Activated CD8-positive, alpha-beta T cell treated with anti-CD3 and anti-CD28 coated beads for 36 hours (primary cell): ENCODE data around the gene VCAN. TPM values are rescaled to one million over a fixed set of nuclear protein-coding genes. Genes with fewer than 3 reads are reported as not detected.

Experiments used
- ATAC-seq: fragments of 200-7000 bp; cut with Tn5 transposase; one replicate; pipeline ENCODE4 v1.10.0; 2021; ENCODE audit warnings: mild to moderate bottlenecking, moderate library complexity
- CTCF ChIA-PET: fragments of 350-600 bp; sonication (Branson Sonifier 250); formaldehyde crosslinking; loops from one replicate; lab custom pipeline; 2021; ENCODE audit warnings: antibody characterized with exemption; lab: Charles Lee
- POLR2A ChIA-PET: fragments of 350-600 bp; sonication (Branson Sonifier 250); formaldehyde crosslinking; loops from one replicate; lab custom pipeline; 2021; ENCODE audit warnings: antibody characterized with exemption; lab: Charles Lee
- DNase-seq: peaks from one replicate; pipeline ENCODE4 v3.0.0-alpha.2; 2020
- H3K27ac Mint-ChIP-seq: one replicate; pipeline ENCODE4 v1.8.0; 2021; ENCODE audit warnings: mild to moderate bottlenecking, mixed read lengths
- H3K27me3 Mint-ChIP-seq: one replicate; pipeline ENCODE4 v1.8.0; 2021; ENCODE audit warnings: mixed read lengths
- H3K36me3 Mint-ChIP-seq: one replicate; pipeline ENCODE4 v1.8.0; 2021; ENCODE audit warnings: low read depth, mixed read lengths
- H3K4me1 Mint-ChIP-seq: one replicate; pipeline ENCODE4 v1.8.0; 2021; ENCODE audit warnings: low read depth, mixed read lengths
- H3K4me3 Mint-ChIP-seq: one replicate; pipeline ENCODE4 v1.8.0; 2021; ENCODE audit warnings: mild to moderate bottlenecking, moderate library complexity, mixed read lengths
- H3K9me3 Mint-ChIP-seq: one replicate; pipeline ENCODE4 v1.8.0; 2021; ENCODE audit warnings: mixed read lengths
- intact Hi-C: fragments of 100-400 bp; cut with micrococcal nuclease; formaldehyde crosslinking; loops from one replicate; pipeline ENCODE4 v1.10.0; 2022
- total RNA-seq, 2 experiments: library from RNA; stranded (reverse); gene quantifications; one replicate each; pipeline ENCODE4 v1.2.3, GENCODE V29; 2021
- TF ChIP-seq, protein P1 (sequence below): fragments of 200-600 bp; IDR thresholded peaks from one replicate; pipeline ENCODE4 v1.8.0; 2022; ENCODE audit warnings: antibody characterized with exemption, mild to moderate bottlenecking

VCAN gene
- total RNA-seq, 2 experiments from 2014 or later, result not detected

DNA sequence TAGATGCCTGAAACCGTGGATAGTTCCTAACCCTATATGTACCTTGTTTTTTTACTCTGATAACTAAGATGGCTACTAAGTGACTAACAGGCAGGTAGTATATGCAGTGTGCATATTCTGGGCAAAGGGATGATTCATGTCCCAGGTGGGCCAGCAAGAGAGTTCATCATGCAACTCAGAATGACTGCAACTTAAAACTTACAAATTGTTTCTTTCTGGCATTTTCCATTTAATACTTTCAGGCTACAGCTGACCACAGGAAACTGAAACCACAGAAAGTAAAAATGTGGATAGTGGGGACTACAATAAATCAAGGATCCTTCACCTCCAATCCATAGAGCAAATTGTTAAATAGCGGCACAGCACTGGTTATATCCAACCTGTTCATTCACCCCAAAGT, 30.7 kb upstream of the VCAN start:
- DNase-seq (no peak), ATAC-seq (no peak)
- CTCF ChIA-PET, result no interaction called here
- POLR2A ChIA-PET, result no interaction called here
- H3K4me3 Mint-ChIP-seq, result no peak overlapping the region
- intact Hi-C loops, result no loop called here
- TF ChIP-seq, protein P1, sequence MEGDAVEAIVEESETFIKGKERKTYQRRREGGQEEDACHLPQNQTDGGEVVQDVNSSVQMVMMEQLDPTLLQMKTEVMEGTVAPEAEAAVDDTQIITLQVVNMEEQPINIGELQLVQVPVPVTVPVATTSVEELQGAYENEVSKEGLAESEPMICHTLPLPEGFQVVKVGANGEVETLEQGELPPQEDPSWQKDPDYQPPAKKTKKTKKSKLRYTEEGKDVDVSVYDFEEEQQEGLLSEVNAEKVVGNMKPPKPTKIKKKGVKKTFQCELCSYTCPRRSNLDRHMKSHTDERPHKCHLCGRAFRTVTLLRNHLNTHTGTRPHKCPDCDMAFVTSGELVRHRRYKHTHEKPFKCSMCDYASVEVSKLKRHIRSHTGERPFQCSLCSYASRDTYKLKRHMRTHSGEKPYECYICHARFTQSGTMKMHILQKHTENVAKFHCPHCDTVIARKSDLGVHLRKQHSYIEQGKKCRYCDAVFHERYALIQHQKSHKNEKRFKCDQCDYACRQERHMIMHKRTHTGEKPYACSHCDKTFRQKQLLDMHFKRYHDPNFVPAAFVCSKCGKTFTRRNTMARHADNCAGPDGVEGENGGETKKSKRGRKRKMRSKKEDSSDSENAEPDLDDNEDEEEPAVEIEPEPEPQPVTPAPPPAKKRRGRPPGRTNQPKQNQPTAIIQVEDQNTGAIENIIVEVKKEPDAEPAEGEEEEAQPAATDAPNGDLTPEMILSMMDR, result no peak
- H3K36me3 Mint-ChIP-seq, result no peaks in the 10 kb centered on the region
- no peaks in the 10 kb centered on the region for H3K27me3 Mint-ChIP-seq
- H3K9me3 Mint-ChIP-seq, result no peaks in the 10 kb centered on the region
- no peaks in the 10 kb centered on the region for H3K4me1 Mint-ChIP-seq
- no peak overlapping the region for H3K27ac Mint-ChIP-seq

GRCh38 chr5:83441747-83442146, 29.8 kb upstream of the VCAN start:
- no peaks in the 10 kb centered on the region for H3K27me3 Mint-ChIP-seq
- no peaks in the 10 kb centered on the region for H3K4me1 Mint-ChIP-seq
- DNase-seq (no peak), ATAC-seq (no peak)
- ChIA-PET CTCF (no interaction called here), POLR2A (no interaction called here)
- TF ChIP-seq, protein P1, result no peak
- intact Hi-C loops, result no loop called here
- H3K4me3 Mint-ChIP-seq, result no peak overlapping the region
- H3K27ac Mint-ChIP-seq, result no peak overlapping the region
- H3K9me3 Mint-ChIP-seq, result no peaks in the 10 kb centered on the region
- H3K36me3 Mint-ChIP-seq, result no peaks in the 10 kb centered on the region

DNA sequence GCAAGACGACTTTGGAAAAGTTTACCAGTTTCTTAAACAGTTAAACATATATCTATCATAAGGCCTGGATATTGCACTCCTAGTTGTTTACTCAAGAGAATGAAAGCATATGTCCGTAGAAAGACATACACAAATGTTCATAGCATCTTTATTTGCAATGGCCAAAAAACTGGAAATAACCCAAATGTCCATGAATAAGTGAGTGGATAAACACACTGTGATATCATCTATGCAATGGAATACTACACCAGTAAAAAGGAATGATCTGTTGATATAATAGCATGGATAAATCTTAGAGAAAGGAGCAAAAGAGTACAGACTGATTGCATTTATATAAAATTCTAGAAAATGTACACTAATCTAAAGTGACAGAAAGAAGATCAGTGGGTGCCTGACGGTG, 28.0 kb upstream of the VCAN start:
- DNase-seq (no peak), ATAC-seq (no peak)
- Mint-ChIP-seq H3K4me1 (no peaks in the 10 kb centered on the region), H3K4me3 (no peak overlapping the region), H3K9me3 (no peaks in the 10 kb centered on the region), H3K27ac (no peak overlapping the region), H3K27me3 (no peaks in the 10 kb centered on the region), H3K36me3 (no peaks in the 10 kb centered on the region)
- CTCF ChIA-PET, result interaction anchor here (1.0 kb wide), 1 partner anchor 14 kb away, joined by 3 read pairs; no protein-coding TSS in a partner anchor
- TF ChIP-seq, protein P1, result no peak
- intact Hi-C loops, result no loop called here
- POLR2A ChIA-PET, result no interaction called here

GRCh38 chr5:83444445-83444844, 27.1 kb upstream of the VCAN start:
- TF ChIP-seq, protein P1, result no peak
- no peaks in the 10 kb centered on the region for H3K27me3 Mint-ChIP-seq
- H3K36me3 Mint-ChIP-seq, result no peaks in the 10 kb centered on the region
- ATAC-seq, result no peak
- ChIA-PET CTCF (interaction anchor here (1.0 kb wide), 1 partner anchor 14 kb away, joined by 3 read pairs; no protein-coding TSS in a partner anchor), POLR2A (no interaction called here)
- H3K4me3 Mint-ChIP-seq, result no peak overlapping the region
- intact Hi-C loops, result no loop called here
- DNase-seq, result no peak
- no peaks in the 10 kb centered on the region for H3K9me3 Mint-ChIP-seq
- no peak overlapping the region for H3K27ac Mint-ChIP-seq
- H3K4me1 Mint-ChIP-seq, result no peaks in the 10 kb centered on the region

GRCh38 chr5:83446253-83446947, 25.1 kb upstream of the VCAN start:
- intact Hi-C loops, result no loop called here
- TF ChIP-seq, protein P1, result no peak
- Mint-ChIP-seq H3K36me3 (no peaks in the 10 kb centered on the region), H3K27ac (no peak overlapping the region), H3K4me3 (no peak overlapping the region), H3K4me1 (no peaks in the 10 kb centered on the region), H3K9me3 (no peaks in the 10 kb centered on the region), H3K27me3 (no peaks in the 10 kb centered on the region)
- POLR2A ChIA-PET, result no interaction called here
- CTCF ChIA-PET, result no interaction called here
- ATAC-seq (no peak), DNase-seq (no peak)
